ENCODE measurements around the gene CAMKV. TPM values are rescaled to one million over a fixed set of nuclear protein-coding genes. Genes with fewer than 3 reads are reported as not detected.
"Not testable (repeated sequence)": the region's sequence is repeated elsewhere in the genome, so short reads cannot be mapped to it uniquely, and the experiment has no call there.

Gene CAMKV, protein sequence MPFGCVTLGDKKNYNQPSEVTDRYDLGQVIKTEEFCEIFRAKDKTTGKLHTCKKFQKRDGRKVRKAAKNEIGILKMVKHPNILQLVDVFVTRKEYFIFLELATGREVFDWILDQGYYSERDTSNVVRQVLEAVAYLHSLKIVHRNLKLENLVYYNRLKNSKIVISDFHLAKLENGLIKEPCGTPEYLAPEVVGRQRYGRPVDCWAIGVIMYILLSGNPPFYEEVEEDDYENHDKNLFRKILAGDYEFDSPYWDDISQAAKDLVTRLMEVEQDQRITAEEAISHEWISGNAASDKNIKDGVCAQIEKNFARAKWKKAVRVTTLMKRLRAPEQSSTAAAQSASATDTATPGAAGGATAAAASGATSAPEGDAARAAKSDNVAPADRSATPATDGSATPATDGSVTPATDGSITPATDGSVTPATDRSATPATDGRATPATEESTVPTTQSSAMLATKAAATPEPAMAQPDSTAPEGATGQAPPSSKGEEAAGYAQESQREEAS
- total RNA-seq (0.22 TPM), polyA plus RNA-seq (ENCODE audit: insufficient read depth in 1 of 8, insufficient read length in 8 of 8, low replicate concordance in 1 of 8) (1 to 10 TPM in 2 of 8 donors, under 1 TPM in 6; 0.08 to 2.1 (median 0.57) TPM)
- long read RNA-seq, donor 1 = 0 reads
- long read RNA-seq, donor 2 = 0 reads
- long read RNA-seq, donor 3 = 0 reads
- long read RNA-seq, donor 4 = 0 reads
- long read RNA-seq, donor 5, partial matches to known transcripts = 0 of 1 reads
- long read RNA-seq, donor 5, other reads (novel, unspliced or antisense) = 0 of 1 reads
- long read RNA-seq, donor 6 = 0 reads
- long read RNA-seq, donor 7 = 0 reads
- long read RNA-seq, donor 8 = 0 reads
- long read RNA-seq, donor 9 = 0 reads
- long read RNA-seq, donor 10 = 0 reads
- long read RNA-seq, donor 11 = 0 reads

DNA sequence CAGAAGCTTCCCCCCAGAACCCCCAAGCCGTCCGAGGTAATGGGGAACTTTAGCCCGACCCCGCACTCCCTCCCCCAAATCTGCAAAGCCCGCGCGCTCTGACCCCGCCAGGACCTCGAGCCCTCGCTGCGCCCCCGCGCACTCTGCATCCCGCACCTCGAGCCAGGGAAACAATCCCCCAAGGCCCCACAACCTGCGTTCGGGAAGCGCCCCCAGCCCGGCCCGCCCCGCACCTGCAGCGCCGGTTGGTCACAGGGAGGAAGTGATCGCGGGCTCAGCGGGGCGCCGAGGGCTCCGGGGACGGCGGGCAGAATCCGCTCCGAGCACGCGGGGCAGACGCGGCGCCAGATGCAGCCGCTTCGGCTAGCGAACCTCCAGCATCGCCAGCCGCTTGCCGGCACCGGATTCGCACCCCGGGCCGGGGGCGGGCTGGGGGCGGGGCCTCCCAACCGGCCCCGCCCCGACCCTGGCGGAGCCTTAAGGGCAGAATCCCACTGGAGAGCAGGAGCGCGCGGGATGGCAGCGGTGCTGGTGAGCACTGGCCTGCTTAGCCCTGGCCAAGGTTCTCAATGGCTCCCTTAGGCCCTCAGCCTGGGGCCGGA lies at the start of gene CAMKV:
Gene CAMKV (minus strand): TSS at position 382 of the 602 bp plus-strand sequence. CDS start 7,518 bp downstream, outside the sequence.
- Histone ChIP-seq H3K27ac (ENCODE audit: low read length) (no peak within 1 kb of the TSS), H3K4me3 (ENCODE audit: low read length) (peak within 1 kb of the TSS; percentile 19), H3K9me3 (replicated peaks; ENCODE audit: control insufficient read depth, low read depth, low read length) (no peaks in the 10 kb centered on the region), H3K36me3 (ENCODE audit: control insufficient read depth, insufficient read depth, low read length) (no peaks in the 10 kb centered on the region), H3K4me1 (ENCODE audit: control insufficient read depth, insufficient read depth, low read length) (peaks cover 19% of the 10 kb centered on the region), H3K27me3 (ENCODE audit: control insufficient read depth, insufficient read depth, low read length) (peaks cover 57% of the 10 kb centered on the region)
- DNase-seq = no peak
- WGBS (ENCODE audit: insufficient coverage) = under 1% methylated on average over 59 of the region's 59 CpGs

- not testable (repeated sequence) for H3K36me3 ChIP-seq (ENCODE audit: control insufficient read depth, insufficient read depth, low read length); DNase-seq; H3K9me3 ChIP-seq (replicated peaks; ENCODE audit: control insufficient read depth, low read depth, low read length); H3K4me3 ChIP-seq (ENCODE audit: low read length); H3K27me3 ChIP-seq (ENCODE audit: control insufficient read depth, insufficient read depth, low read length); H3K27ac ChIP-seq (ENCODE audit: low read length); H3K4me1 ChIP-seq (ENCODE audit: control insufficient read depth, insufficient read depth, low read length)
- WGBS (ENCODE audit: insufficient coverage) = 84% methylated on average over 8 of the region's 19 CpGs
These were observed 48.3 kb upstream of the CAMKV start for GRCh38 chr3:49917806-49918590.

DNA sequence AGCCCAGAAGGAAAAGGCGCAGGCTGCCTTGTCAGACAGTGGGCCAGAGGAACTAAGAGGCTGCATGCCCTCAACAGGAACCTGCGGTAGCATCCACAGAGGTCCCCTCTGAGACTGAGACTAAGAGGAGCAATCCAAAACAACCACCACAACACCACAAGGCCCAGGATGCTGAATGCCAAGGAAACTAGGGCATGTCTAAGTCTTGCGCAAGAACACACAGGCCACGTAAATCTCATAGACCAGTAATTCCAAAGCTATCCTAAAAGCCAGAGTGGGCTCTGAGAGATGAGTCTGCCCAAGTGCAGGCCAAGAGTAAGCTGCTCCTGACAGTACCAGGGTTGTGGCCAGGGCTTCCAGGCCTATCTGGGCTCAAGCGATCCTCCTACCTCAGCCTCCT lies 47.0 kb upstream of the CAMKV start:
- Histone ChIP-seq H3K9me3 (replicated peaks; ENCODE audit: control insufficient read depth, low read depth, low read length) (no peaks in the 10 kb centered on the region), H3K36me3 (ENCODE audit: control insufficient read depth, insufficient read depth, low read length) (peaks cover 18% of the 10 kb centered on the region), H3K27ac (ENCODE audit: low read length) (no peak overlapping the region), H3K4me1 (ENCODE audit: control insufficient read depth, insufficient read depth, low read length) (no peaks in the 10 kb centered on the region), H3K27me3 (ENCODE audit: control insufficient read depth, insufficient read depth, low read length) (no peaks in the 10 kb centered on the region), H3K4me3 (ENCODE audit: low read length) (no peak overlapping the region)
- WGBS (ENCODE audit: insufficient coverage) = 83% methylated on average over 3 of the region's 5 CpGs
- DNase-seq = no peak

DNA sequence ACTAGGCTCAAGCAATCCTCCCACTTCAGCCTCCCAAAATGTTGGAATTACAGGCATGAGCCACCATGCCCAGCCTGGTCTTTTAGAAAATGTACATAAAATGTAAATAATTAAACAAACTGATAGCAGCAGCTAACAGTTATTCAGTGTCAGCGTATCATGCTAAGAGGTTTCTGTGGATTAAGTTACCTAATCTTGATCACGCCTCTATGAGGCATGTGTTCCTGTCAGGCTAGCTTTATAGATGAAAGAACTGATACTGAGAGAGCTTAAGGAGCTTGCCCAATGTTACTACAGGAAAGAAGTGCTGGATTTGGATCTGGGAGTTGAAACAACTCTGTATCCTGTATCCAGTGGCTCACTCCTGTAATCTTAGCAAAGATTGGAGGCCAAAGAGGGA lies 45.2 kb upstream of the CAMKV start:
- Histone ChIP-seq H3K27me3 (ENCODE audit: control insufficient read depth, insufficient read depth, low read length) (no peaks in the 10 kb centered on the region), H3K36me3 (ENCODE audit: control insufficient read depth, insufficient read depth, low read length) (peaks cover 29% of the 10 kb centered on the region), H3K4me1 (ENCODE audit: control insufficient read depth, insufficient read depth, low read length) (no peaks in the 10 kb centered on the region), H3K27ac (ENCODE audit: low read length) (no peak overlapping the region), H3K9me3 (replicated peaks; ENCODE audit: control insufficient read depth, low read depth, low read length) (no peaks in the 10 kb centered on the region), H3K4me3 (ENCODE audit: low read length) (no peak overlapping the region)
- WGBS (ENCODE audit: insufficient coverage) = 100% methylated on average over 1 of the region's 2 CpGs
- no peak for DNase-seq

- H3K4me3 ChIP-seq (ENCODE audit: low read length) = no peak overlapping the region
- no peak overlapping the region for H3K27ac ChIP-seq (ENCODE audit: low read length)
- 96% methylated on average over 3 of the region's 4 CpGs for WGBS (ENCODE audit: insufficient coverage)
- H3K36me3 ChIP-seq (ENCODE audit: control insufficient read depth, insufficient read depth, low read length) = peaks cover 41% of the 10 kb centered on the region
- peak; percentile 36 for DNase-seq
- no peaks in the 10 kb centered on the region for H3K27me3 ChIP-seq (ENCODE audit: control insufficient read depth, insufficient read depth, low read length)
- no peaks in the 10 kb centered on the region for H3K4me1 ChIP-seq (ENCODE audit: control insufficient read depth, insufficient read depth, low read length)
- H3K9me3 ChIP-seq (replicated peaks; ENCODE audit: control insufficient read depth, low read depth, low read length) = no peaks in the 10 kb centered on the region
These were observed 43.2 kb upstream of the CAMKV start for GRCh38 chr3:49912881-49913281.

DNA sequence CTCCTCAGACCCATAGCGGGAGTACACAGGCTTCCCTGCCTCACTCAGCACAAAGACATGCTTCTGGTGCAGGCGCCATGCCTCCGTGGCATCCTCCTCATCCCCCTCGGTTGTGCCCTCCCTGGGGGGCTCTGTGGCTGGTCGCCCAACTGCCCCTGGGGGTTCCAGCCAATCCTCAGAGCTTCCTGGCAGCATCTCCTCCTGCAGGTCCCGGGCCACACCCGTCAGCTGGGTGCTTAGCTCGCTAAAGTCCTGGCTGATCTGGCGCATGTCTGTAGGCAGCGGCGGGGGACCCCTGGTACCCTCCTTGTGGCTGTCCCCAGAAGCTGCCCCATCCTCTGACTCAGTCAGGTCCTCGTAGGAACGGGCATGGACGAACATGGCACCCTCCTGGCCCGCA lies 41.9 kb upstream of the CAMKV start:
- 88% methylated on average over 12 of the region's 15 CpGs for WGBS (ENCODE audit: insufficient coverage)
- H3K9me3 ChIP-seq (replicated peaks; ENCODE audit: control insufficient read depth, low read depth, low read length) = no peaks in the 10 kb centered on the region
- DNase-seq = no peak
- H3K27me3 ChIP-seq (ENCODE audit: control insufficient read depth, insufficient read depth, low read length) = no peaks in the 10 kb centered on the region
- no peak overlapping the region for H3K4me3 ChIP-seq (ENCODE audit: low read length)
- no peak overlapping the region for H3K27ac ChIP-seq (ENCODE audit: low read length)
- H3K36me3 ChIP-seq (ENCODE audit: control insufficient read depth, insufficient read depth, low read length) = peaks cover 41% of the 10 kb centered on the region
- H3K4me1 ChIP-seq (ENCODE audit: control insufficient read depth, insufficient read depth, low read length) = no peaks in the 10 kb centered on the region

GRCh38 chr3:49911124-49911420 lies 41.4 kb upstream of the CAMKV start:
- H3K27ac ChIP-seq (ENCODE audit: low read length) = no peak overlapping the region
- DNase-seq = no peak
- peaks cover 5% of the 10 kb centered on the region for H3K4me1 ChIP-seq (ENCODE audit: control insufficient read depth, insufficient read depth, low read length)
- H3K9me3 ChIP-seq (replicated peaks; ENCODE audit: control insufficient read depth, low read depth, low read length) = no peaks in the 10 kb centered on the region
- WGBS (ENCODE audit: insufficient coverage) = no CpG with 5 or more reads among the region's 2 CpGs
- H3K4me3 ChIP-seq (ENCODE audit: low read length) = no peak overlapping the region
- peaks cover 41% of the 10 kb centered on the region for H3K36me3 ChIP-seq (ENCODE audit: control insufficient read depth, insufficient read depth, low read length)
- H3K27me3 ChIP-seq (ENCODE audit: control insufficient read depth, insufficient read depth, low read length) = no peaks in the 10 kb centered on the region

DNA sequence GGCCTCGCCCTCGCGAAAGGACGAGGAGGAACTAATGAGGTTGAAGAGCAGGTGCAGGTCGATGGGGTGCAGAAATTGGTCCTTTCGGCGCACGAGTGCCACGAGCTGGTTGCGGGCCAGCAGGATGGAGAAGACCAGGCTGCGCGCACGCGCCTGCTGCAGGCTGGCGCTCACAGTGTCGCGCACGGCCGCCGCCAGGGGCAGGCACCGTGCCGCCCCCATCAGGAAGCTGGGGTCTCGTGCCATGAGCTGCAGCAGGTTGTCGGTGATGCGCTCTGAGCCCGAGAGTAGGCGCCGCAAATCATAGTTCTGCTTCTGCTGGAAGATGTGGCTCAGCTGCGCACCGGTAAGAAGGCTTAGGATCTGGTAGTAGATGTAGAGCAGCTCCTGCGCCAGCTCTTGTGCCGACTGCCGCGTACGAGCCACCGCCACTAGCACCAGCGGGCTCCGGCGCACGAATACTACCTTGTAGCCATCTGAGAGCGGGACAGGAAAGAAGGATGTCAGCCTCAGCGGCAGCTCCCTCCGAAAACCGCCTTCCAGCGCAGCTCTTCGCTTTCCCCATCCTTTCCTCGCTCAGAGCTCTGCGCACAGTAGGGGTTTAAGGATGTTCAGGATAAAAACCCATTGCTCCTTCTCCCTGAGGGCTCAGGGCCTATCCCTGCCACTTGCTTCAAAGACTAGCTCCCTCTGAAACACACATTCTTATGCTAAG lies 40.9 kb upstream of the CAMKV start:
- Histone ChIP-seq H3K36me3 (ENCODE audit: control insufficient read depth, insufficient read depth, low read length) (peaks cover 41% of the 10 kb centered on the region), H3K4me1 (ENCODE audit: control insufficient read depth, insufficient read depth, low read length) (peaks cover 10% of the 10 kb centered on the region), H3K27me3 (ENCODE audit: control insufficient read depth, insufficient read depth, low read length) (no peaks in the 10 kb centered on the region), H3K9me3 (replicated peaks; ENCODE audit: control insufficient read depth, low read depth, low read length) (no peaks in the 10 kb centered on the region), H3K27ac (ENCODE audit: low read length) (no peak overlapping the region), H3K4me3 (ENCODE audit: low read length) (no peak overlapping the region)
- no peak for DNase-seq
- 51% methylated on average over 41 of the region's 48 CpGs for WGBS (ENCODE audit: insufficient coverage)

DNA sequence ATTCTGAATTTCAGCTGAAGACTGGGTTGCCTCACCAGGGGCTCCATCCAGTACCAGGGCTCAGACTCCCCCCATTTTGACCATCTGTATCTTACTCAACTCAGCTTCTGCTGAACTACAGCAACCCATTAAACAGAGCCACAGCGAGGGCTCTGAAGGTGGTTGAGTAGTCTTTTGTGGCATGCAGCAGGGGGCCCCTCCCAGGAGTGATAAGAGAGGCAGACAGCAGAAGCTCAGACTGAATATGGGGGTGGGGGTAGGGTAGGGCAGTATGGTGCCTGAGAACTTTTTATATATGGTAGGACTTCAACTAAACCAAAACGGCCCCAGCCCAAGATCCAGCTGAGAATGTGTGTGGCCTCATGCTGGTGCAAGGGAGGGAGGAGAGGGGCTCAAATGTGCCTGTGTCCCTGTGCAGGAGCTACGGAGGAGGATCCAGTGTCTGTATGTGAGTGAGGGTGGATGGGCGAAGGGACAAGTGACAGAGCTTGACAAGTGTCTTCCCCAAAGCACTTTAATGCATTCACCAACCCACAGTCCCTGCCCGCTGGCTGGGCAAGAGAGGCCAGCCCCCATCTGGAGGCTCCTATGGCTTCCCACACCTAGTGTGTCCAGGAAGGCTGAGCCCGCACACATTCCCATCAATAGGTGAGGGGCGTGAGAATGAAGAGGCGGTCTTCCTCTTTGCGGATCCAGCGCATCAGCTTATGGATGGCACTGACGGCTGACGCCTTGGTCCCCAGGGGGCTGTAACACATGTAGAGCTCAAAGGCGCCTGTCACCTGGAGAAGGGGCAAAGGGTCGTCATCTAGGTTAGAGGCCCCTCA lies 38.9 kb upstream of the CAMKV start:
- WGBS (ENCODE audit: insufficient coverage) = 90% methylated on average over 8 of the region's 14 CpGs
- Histone ChIP-seq H3K9me3 (replicated peaks; ENCODE audit: control insufficient read depth, low read depth, low read length) (no peaks in the 10 kb centered on the region), H3K27ac (ENCODE audit: low read length) (no peak overlapping the region), H3K27me3 (ENCODE audit: control insufficient read depth, insufficient read depth, low read length) (no peaks in the 10 kb centered on the region), H3K4me1 (ENCODE audit: control insufficient read depth, insufficient read depth, low read length) (peaks cover 15% of the 10 kb centered on the region), H3K4me3 (ENCODE audit: low read length) (no peak overlapping the region), H3K36me3 (ENCODE audit: control insufficient read depth, insufficient read depth, low read length) (peaks cover 41% of the 10 kb centered on the region)
- no peak for DNase-seq
